OCI-LY3 (cell line): Measurements from ENCODE around the gene NCK2.

Source experiments
- CTCF ChIP-seq: fragments of 200-600, 300-600 bp; sonication (generic); IDR thresholded peaks from 2 replicates; pipeline ENCODE4 v1.5.1; 2014; ENCODE audit warnings: antibody characterized with exemption, low read length, low read depth
- EZH2phosphoT487 ChIP-seq: fragments of 200-600 bp; shearing (Covaris generic); IDR thresholded peaks from 2 replicates; pipeline ENCODE4 v1.6.1; 2018; ENCODE audit warnings: antibody characterized with exemption, mixed run types, low read depth

GRCh38 chr2:105773568-105773967 is 28.9 kb downstream of the NCK2 start:
- no peak for TF ChIP-seq CTCF
- no peak for TF ChIP-seq EZH2phosphoT487
